Loucy (cell line): ENCODE results near the gene BICD1.

ENCODE experiments used
- H2AFZ ChIP-seq: fragments of 200-600 bp; sonication (generic); 2 replicates; pipeline ENCODE4 v1.6.0; 2016; ENCODE audit warnings: antibody characterized with exemption, mild to moderate bottlenecking, low read length, moderate library complexity
- H3F3A ChIP-seq: fragments of 200-600 bp; 2 replicates; pipeline ENCODE4 v1.6.0; 2016; ENCODE audit warnings: antibody characterized with exemption, low read depth, mild to moderate bottlenecking
- H3K27me3 ChIP-seq: fragments of 200-600 bp; sonication (generic); 2 replicates; pipeline ENCODE4 v1.6.1; 2014; ENCODE audit warnings: low read length, mild to moderate bottlenecking; ENCODE audit not compliant: insufficient read depth, poor library complexity, severe bottlenecking
- H3K36me3 ChIP-seq: fragments of 200-600 bp; sonication (generic); 2 replicates; pipeline ENCODE4 v1.6.1; 2016; ENCODE audit warnings: low read length; ENCODE audit not compliant: insufficient read depth
- H3K4me1 ChIP-seq: fragments of 200-600 bp; sonication (generic); 2 replicates; pipeline ENCODE4 v1.5.1; 2014; ENCODE audit warnings: low read length, mild to moderate bottlenecking; ENCODE audit not compliant: insufficient read depth, poor library complexity, severe bottlenecking
- H3K4me2 ChIP-seq: fragments of 200-600 bp; sonication (generic); 2 replicates; pipeline ENCODE4 v1.6.0; 2014; ENCODE audit warnings: antibody characterized with exemption, low read length, low read depth, mild to moderate bottlenecking; ENCODE audit not compliant: poor library complexity, severe bottlenecking
- H3K4me3 ChIP-seq: fragments of 200-600 bp; sonication (generic); 2 replicates; pipeline ENCODE4 v1.5.1; 2014; ENCODE audit warnings: low read length, mild to moderate bottlenecking, mixed read lengths; ENCODE audit not compliant: poor library complexity, severe bottlenecking
- H3K79me2 ChIP-seq: fragments of 200-600 bp; sonication (generic); 2 replicates; pipeline ENCODE4 v1.6.1; 2014; ENCODE audit warnings: low read length; ENCODE audit not compliant: insufficient read depth
- H3K9ac ChIP-seq: fragments of 200-600 bp; sonication (generic); 2 replicates; pipeline ENCODE4 v1.6.0; 2014; ENCODE audit warnings: mild to moderate bottlenecking, low read depth, low read length, moderate library complexity; ENCODE audit not compliant: poor library complexity, severe bottlenecking
- H3K9me2 ChIP-seq: fragments of 200-600 bp; sonication (generic); replicated peaks from 2 replicates; pipeline ENCODE4 v1.6.1; 2016; ENCODE audit warnings: low read depth, low read length, mixed read lengths
- H3K9me3 ChIP-seq: fragments of 200-600 bp; sonication (generic); 2 replicates; pipeline ENCODE4 v1.6.1; 2014; ENCODE audit warnings: mild to moderate bottlenecking, antibody characterized with exemption, low read length, low read depth; ENCODE audit not compliant: insufficient read depth
- H4K20me1 ChIP-seq: fragments of 200-600 bp; sonication (generic); 2 replicates; pipeline ENCODE4 v1.6.0; 2014; ENCODE audit warnings: antibody characterized with exemption, low read length, mild to moderate bottlenecking; ENCODE audit not compliant: insufficient read depth, poor library complexity, severe bottlenecking
- CTCF ChIP-seq: fragments of 200-600 bp; sonication (generic); conservative IDR thresholded peaks from 2 replicates; pipeline ENCODE4 v1.5.1; 2014; ENCODE audit warnings: mild to moderate bottlenecking, antibody characterized with exemption, low read length
- EZH2phosphoT487 ChIP-seq: fragments of 200-600 bp; IDR thresholded peaks from 2 replicates; pipeline ENCODE4 v1.6.1; 2018; ENCODE audit warnings: antibody characterized with exemption, mild to moderate bottlenecking, moderate library complexity, borderline replicate concordance

BICD1 gene

GRCh38 chr12:32336261-32336660 is 229.6 kb downstream of the BICD1 start:
- H3K36me3 ChIP-seq, result no peaks in the 10 kb centered on the region
- no peak overlapping the region for H3K9ac ChIP-seq
- no peak overlapping the region for H2AFZ ChIP-seq
- H4K20me1 ChIP-seq, result no peaks in the 10 kb centered on the region
- TF ChIP-seq EZH2phosphoT487 (no peak), CTCF (no peak)
- H3K9me2 ChIP-seq, result no peaks in the 10 kb centered on the region
- H3K79me2 ChIP-seq, result no peaks in the 10 kb centered on the region
- H3K27me3 ChIP-seq, result no peaks in the 10 kb centered on the region
- no peaks in the 10 kb centered on the region; the same call in 1 of the 2 replicates for H3F3A ChIP-seq
- H3K4me3 ChIP-seq, result no peak overlapping the region
- H3K9me3 ChIP-seq, result no peaks in the 10 kb centered on the region
- H3K4me1 ChIP-seq, result no peaks in the 10 kb centered on the region
- H3K4me2 ChIP-seq, result no peak overlapping the region

GRCh38 chr12:32343496-32343895 is 236.8 kb downstream of the BICD1 start:
- H4K20me1 ChIP-seq, result no peaks in the 10 kb centered on the region
- H3K9me2 ChIP-seq, result no peaks in the 10 kb centered on the region
- no peak overlapping the region for H2AFZ ChIP-seq
- H3K4me3 ChIP-seq, result no peak overlapping the region
- no peaks in the 10 kb centered on the region for H3K27me3 ChIP-seq
- H3K4me2 ChIP-seq, result no peak overlapping the region
- no peaks in the 10 kb centered on the region for H3F3A ChIP-seq
- H3K9me3 ChIP-seq, result no peaks in the 10 kb centered on the region
- TF ChIP-seq EZH2phosphoT487 (no peak), CTCF (no peak)
- no peaks in the 10 kb centered on the region for H3K4me1 ChIP-seq
- no peaks in the 10 kb centered on the region for H3K79me2 ChIP-seq
- H3K9ac ChIP-seq, result no peak overlapping the region
- no peaks in the 10 kb centered on the region for H3K36me3 ChIP-seq

GRCh38 chr12:32344047-32344446 is 237.4 kb downstream of the BICD1 start:
- H3K4me2 ChIP-seq, result no peak overlapping the region
- H3K9ac ChIP-seq, result no peak overlapping the region
- H4K20me1 ChIP-seq, result no peaks in the 10 kb centered on the region
- no peaks in the 10 kb centered on the region for H3K27me3 ChIP-seq
- H3F3A ChIP-seq, result no peaks in the 10 kb centered on the region
- H3K79me2 ChIP-seq, result no peaks in the 10 kb centered on the region
- no peaks in the 10 kb centered on the region for H3K9me2 ChIP-seq
- H3K9me3 ChIP-seq, result no peaks in the 10 kb centered on the region
- TF ChIP-seq EZH2phosphoT487 (no peak), CTCF (no peak; the same call in 1 of the 2 replicates)
- no peaks in the 10 kb centered on the region for H3K4me1 ChIP-seq
- no peaks in the 10 kb centered on the region for H3K36me3 ChIP-seq
- no peak overlapping the region for H3K4me3 ChIP-seq
- H2AFZ ChIP-seq, result no peak overlapping the region
